HG03521 (cell line): ENCODE data around the gene SPO11.

Experiments
- ATAC-seq: cut with Tn5 transposase; IDR thresholded peaks from one replicate; pipeline ENCODE4 v1.9.1; 2021; ENCODE audit warnings: mild to moderate bottlenecking, moderate library complexity; ENCODE audit not compliant: unreplicated experiment

The SPO11 gene, protein sequence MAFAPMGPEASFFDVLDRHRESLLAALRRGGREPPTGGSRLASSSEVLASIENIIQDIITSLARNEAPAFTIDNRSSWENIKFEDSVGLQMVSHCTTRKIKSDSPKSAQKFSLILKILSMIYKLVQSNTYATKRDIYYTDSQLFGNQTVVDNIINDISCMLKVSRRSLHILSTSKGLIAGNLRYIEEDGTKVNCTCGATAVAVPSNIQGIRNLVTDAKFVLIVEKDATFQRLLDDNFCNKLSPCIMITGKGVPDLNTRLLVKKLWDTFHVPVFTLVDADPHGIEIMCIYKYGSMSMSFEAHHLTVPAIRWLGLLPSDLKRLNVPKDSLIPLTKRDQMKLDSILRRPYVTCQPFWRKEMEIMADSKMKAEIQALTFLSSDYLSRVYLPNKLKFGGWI

GRCh38 chr20:57329608-57330221, at the start of gene SPO11:
SPO11 (plus strand) TSS chr20:57329803; CDS start chr20:57329868, 65 bp downstream.
- no peak for ATAC-seq

- no peak for ATAC-seq
These were observed 49.4 kb upstream of the SPO11 start for GRCh38 chr20:57280221-57280620.

DNA sequence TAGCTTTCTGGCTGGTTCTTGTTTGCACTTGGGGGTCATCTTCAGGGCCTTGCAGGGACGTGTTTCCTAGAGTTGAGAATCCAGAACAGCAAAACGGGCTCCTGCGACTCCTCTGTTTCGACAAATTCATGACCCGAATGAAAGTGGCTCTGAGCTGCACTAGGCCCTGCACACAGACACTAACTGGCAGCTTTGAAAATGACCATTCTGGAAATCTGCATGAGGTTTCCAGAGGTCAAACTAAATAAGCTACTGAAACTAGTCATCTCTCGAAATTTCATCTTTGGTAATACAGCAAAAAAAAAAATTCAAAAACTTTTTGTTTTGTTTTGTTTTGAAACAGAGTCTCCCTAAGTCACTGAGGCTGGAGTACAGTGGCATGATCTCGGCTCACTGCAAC, 47.7 kb upstream of the SPO11 start:
- ATAC-seq = no peak

- no peak for ATAC-seq
These were observed 46.8 kb upstream of the SPO11 start for GRCh38 chr20:57282670-57283361.

DNA sequence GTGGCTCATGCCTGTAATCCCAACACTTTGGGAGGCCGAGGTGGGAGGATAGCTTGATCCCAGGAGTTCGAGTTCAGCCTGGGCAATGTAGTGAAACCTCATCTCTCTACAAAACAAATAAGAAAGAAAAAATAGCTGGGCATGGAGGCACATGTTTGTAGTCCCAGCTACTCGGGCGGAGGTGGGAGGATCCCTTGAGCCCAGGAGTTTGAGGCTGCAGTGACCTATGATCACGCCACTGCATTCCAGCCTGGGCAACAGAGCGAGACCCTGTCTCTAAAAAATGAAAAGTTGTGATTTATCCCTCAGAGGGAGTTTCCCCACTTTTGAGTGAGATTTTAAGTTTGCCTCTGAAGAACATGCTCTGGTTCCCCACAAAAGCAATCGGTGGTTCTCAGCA, 45.7 kb upstream of the SPO11 start:
- no peak for ATAC-seq

GRCh38 chr20:57287007-57287880, 42.4 kb upstream of the SPO11 start:
- no peak for ATAC-seq

- no peak for ATAC-seq
These were observed 41.7 kb upstream of the SPO11 start for GRCh38 chr20:57287901-57288300.

DNA sequence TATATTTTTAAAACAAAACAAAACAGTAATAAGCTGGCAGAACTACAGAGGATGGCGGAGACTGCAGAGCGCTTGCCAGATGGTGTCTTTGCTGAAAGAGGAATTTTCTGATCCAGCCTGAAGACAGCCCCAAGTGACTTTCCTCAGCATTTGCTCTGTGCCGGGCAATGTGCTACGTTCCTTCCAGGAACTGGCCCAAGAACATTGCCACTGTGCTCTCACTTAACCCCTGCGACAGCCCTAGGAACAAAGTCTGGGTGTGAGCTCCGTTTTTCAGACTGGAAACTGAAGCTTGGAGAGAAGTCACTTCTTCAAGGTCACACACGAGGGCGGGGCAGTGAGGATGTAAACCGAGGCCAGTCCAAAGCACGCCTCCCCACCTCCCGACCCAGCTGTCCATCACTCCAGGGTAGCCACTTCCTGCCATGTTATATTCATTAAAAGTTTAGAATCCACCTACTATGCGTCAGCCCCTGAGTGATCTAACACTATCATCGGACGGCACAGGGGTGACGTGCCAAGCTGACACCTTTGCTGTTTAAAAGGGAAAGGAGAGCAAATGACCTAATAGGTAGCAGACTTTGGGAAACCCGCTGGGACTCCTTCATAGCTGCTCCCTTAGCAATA, 40.8 kb upstream of the SPO11 start:
- ATAC-seq = no peak

- ATAC-seq = no peak
These were observed 40.0 kb upstream of the SPO11 start for GRCh38 chr20:57289391-57290177.

DNA sequence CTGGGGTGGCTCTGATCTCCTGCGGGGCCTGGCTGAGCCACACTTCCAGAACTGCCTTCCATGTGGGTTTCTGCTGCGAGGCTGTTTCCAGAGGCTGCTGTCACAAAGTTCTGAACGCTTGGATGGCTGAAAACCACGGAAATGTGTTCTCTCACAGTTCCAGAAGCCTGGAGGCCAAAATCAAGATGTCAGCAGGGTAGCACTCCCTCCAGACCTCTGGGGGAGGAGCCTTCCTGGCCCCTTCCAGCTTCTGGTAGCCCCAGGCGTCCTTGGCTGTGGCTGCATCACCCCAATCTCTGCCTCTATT, 39.5 kb upstream of the SPO11 start:
- ATAC-seq = no peak

GRCh38 chr20:57291003-57291402, 38.6 kb upstream of the SPO11 start:
- ATAC-seq = no peak

DNA sequence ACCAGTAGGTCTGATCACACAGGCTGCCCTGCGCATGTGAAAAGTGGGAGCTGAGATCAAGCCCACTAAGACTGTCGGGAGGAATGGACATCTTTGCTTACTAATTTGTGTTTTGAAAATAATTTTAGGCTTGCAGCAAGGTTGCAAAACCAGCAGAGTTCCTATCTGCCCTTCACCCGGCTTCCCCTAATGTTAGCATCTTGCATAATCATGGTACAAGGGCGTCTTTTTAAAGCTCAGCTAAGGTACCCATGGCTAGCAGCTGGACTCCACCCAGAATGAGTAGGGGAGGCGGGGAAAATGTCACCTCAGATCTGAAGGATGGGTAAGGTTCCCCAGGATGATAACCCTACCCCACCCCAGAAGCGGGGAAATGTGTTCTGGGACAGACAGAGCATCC, 37.9 kb upstream of the SPO11 start:
- ATAC-seq = no peak

DNA sequence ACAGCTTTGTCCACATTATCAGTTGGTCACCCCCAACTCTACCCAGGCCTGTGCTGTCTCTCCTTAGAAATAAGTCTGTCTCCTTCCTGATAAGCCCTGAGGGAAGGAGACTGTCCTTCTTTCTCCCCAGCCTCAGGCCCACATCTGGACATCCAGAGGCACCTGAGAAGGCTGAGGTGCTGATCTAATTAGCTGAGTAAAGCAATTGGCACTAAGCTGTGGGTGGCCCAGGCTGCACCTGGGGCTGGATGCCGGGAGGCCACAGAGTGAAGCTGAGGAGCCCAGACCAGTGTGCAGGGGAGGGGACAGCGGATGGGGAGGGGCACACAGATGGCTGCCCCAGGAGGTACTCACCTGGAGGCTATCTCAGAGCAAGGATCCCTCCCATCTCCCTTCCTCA, 37.0 kb upstream of the SPO11 start:
- no peak for ATAC-seq

GRCh38 chr20:57293995-57294394, 35.6 kb upstream of the SPO11 start:
- no peak for ATAC-seq

GRCh38 chr20:57294550-57294949, 35.1 kb upstream of the SPO11 start:
- no peak for ATAC-seq

GRCh38 chr20:57298457-57298856, 31.1 kb upstream of the SPO11 start:
- ATAC-seq = no peak

DNA sequence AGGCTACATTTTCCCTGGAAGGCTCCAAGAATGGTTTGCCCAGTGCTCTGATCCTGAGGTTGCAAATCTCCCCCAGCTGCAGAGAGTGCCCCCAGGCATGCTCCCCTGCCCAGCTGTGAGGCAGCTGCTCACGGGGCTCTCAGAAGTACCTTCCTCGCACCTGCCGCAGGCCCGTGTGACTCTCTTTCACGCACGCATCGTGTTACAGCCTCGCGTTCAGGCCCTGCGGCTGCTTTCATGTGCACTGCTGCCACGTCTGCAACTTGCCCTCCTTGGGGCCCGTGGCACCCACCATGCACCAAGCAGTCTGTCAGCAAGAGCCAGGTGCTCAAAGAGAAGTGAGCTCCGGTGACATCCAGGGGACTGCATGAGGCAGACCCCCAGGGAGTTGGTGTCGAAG, 28.6 kb upstream of the SPO11 start:
- no peak for ATAC-seq

DNA sequence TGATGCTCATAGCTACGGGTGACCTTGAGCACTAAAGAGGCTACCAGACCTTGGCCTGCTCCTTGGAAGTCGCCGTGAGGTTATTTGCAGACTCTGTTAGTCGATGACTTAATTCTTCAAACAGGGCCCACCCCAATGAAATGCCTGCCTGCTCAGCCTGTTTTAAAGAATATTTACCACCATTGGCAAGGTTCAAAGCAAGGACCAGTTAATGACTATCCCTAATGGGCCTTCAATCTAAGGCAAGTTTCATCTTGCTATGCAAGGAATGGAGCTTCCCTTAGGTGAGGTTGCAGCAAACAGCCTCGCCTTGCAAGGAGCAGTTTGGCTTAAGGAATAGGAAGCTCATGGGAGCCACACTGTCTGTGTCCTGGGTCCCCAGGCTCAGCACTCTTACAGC, 22.9 kb upstream of the SPO11 start:
- no peak for ATAC-seq

DNA sequence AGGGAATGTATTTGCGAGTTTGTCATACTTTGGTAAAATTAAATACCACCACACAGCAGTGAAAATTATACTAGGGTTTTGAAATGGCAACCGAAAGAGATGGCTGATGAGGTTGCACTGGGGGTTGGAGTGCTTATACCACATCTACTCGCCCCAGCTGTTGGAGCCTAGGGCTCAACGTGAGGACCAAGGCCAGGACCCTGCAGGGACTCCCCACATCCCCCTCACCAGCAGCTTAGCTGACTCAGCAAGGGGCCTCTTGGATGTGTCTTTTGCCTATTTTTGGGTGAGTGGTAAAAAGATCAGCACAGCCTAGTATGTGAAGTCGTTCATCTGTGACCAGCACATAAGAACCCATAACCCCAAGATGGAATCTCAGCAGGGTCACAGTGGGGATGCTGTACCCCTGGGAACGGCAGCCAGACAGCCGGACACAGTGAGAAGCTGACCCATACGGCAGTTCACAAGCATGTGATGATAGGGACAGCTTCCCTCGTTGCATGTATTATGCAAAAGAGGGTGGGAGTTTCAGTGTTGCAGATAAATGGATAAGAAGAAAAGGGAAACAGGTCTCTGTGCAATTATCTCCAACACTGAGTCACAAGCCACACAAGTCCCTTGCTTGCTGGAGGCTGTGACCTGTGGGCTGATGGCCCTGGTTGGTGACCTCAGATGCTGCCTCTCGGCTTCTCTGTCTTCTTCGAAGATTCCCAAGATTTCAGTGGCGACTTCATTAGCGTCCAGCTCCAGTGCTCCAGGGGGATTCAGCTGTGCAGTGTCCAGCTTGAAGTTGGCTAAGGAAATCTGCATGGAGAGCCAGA, 20.9 kb upstream of the SPO11 start:
- ATAC-seq = no peak
